Chondrocyte (in vitro differentiated cells): ENCODE data around the gene L3MBTL4. TPM values are rescaled to one million over a fixed set of nuclear protein-coding genes. Genes with fewer than 3 reads are reported as not detected.
"Not testable (repeated sequence)": the region's sequence is repeated elsewhere in the genome, so short reads cannot be mapped to it uniquely, and the experiment has no call there.

ENCODE experiments used
- DNase-seq: peaks from one replicate; pipeline ENCODE4 v3.0.0; 2021; ENCODE audit warnings: mixed read lengths, low spot score
- H3K27ac Mint-ChIP-seq: one replicate; pipeline ENCODE4 v1.8.0; 2021; ENCODE audit warnings: mild to moderate bottlenecking, moderate library complexity, mixed read lengths; ENCODE audit not compliant: unreplicated experiment
- H3K27me3 Mint-ChIP-seq: 2 replicates; pipeline ENCODE4 v1.8.0; 2021; ENCODE audit warnings: low read depth, mixed read lengths
- H3K36me3 Mint-ChIP-seq: 2 replicates; pipeline ENCODE4 v1.8.0; 2021; ENCODE audit warnings: low read depth, mixed read lengths
- H3K4me1 Mint-ChIP-seq: 2 replicates; pipeline ENCODE4 v1.8.0; 2021; ENCODE audit warnings: low read depth, mild to moderate bottlenecking, mixed read lengths
- H3K4me3 Mint-ChIP-seq: one replicate; pipeline ENCODE4 v1.8.0; 2021; ENCODE audit warnings: mild to moderate bottlenecking, moderate library complexity, mixed read lengths; ENCODE audit not compliant: unreplicated experiment
- H3K9me3 Mint-ChIP-seq: 2 replicates; pipeline ENCODE4 v1.8.0; 2021; ENCODE audit warnings: low read depth, mixed read lengths
- total RNA-seq: library from RNA; stranded (reverse); gene quantifications from 3 replicates; pipeline ENCODE4 v1.2.1, GENCODE V29; 2021
- TF ChIP-seq, protein P1 (sequence below): fragments of 200-600 bp; sonication (generic); IDR thresholded peaks from 2 replicates; pipeline ENCODE4 v1.5.0; 2021; ENCODE audit warnings: antibody characterized with exemption, mild to moderate bottlenecking, moderate library complexity

Gene L3MBTL4
- total RNA-seq, 1 donor from 2014 or later: 1.0 TPM

DNA sequence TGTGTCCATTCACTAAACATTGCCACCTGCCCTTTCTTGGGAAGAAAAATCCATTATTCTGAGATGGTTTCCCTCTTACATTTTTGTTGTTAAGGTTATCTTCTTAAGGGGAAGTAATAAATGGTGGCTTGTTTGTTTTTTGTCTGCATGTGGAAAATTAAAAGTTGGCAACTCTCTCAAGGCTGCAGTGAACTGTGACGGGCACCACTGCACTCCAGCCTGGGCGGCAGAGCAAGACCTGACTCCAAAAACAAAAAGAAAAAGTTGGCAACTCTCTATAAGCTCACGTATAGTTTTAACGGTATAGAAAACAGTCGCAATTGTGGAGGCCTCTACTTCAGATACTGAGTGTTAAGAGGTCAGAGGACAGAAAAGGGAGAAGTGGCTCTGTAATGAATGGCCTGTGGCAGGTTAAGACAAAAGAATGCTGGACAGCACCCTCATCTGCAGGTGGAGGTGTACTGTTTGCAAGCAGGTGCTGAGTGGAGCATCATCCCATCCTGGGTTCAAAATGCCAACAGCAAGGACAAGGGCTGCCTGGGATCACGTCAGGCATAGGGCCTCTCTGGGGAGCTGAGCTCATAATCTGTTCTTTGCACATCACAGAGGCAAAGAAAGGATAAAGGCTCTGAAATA lies 16.7 kb downstream of the L3MBTL4 start:
- TF ChIP-seq, protein P1, sequence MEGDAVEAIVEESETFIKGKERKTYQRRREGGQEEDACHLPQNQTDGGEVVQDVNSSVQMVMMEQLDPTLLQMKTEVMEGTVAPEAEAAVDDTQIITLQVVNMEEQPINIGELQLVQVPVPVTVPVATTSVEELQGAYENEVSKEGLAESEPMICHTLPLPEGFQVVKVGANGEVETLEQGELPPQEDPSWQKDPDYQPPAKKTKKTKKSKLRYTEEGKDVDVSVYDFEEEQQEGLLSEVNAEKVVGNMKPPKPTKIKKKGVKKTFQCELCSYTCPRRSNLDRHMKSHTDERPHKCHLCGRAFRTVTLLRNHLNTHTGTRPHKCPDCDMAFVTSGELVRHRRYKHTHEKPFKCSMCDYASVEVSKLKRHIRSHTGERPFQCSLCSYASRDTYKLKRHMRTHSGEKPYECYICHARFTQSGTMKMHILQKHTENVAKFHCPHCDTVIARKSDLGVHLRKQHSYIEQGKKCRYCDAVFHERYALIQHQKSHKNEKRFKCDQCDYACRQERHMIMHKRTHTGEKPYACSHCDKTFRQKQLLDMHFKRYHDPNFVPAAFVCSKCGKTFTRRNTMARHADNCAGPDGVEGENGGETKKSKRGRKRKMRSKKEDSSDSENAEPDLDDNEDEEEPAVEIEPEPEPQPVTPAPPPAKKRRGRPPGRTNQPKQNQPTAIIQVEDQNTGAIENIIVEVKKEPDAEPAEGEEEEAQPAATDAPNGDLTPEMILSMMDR: no peak
- H3K36me3 Mint-ChIP-seq: no peaks in the 10 kb centered on the region
- H3K9me3 Mint-ChIP-seq: no peaks in the 10 kb centered on the region
- H3K4me1 Mint-ChIP-seq: peaks cover 9% of the 10 kb centered on the region
- no peak overlapping the region for H3K4me3 Mint-ChIP-seq
- no peak overlapping the region for H3K27ac Mint-ChIP-seq
- H3K27me3 Mint-ChIP-seq: peaks cover 3% of the 10 kb centered on the region
- no peak for DNase-seq

DNA sequence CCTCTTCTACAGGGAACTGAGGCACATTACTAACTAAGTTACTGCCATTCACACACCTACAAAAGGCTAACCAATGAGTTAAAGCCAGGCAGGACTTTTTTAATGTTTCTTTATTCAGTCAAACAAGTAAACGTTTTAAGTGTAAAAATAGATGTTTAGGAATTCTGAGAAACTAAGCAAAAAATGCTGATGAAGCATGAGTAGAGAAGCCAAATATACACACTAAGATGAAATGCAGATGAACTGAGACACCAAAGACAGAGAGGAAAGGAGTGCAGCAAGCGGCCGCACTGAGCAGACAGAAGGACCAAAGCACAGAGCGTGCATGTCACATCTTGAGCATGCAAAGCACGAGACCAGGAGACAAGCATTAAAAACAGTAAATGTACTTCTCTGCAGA lies 17.9 kb downstream of the L3MBTL4 start:
- no peak overlapping the region for H3K27ac Mint-ChIP-seq
- peaks cover 6% of the 10 kb centered on the region for H3K9me3 Mint-ChIP-seq
- peaks cover 3% of the 10 kb centered on the region for H3K27me3 Mint-ChIP-seq
- no peak for DNase-seq
- H3K36me3 Mint-ChIP-seq: peaks cover 1% of the 10 kb centered on the region
- TF ChIP-seq, protein P1: no peak
- no peak overlapping the region for H3K4me3 Mint-ChIP-seq
- H3K4me1 Mint-ChIP-seq: peaks cover 9% of the 10 kb centered on the region

DNA sequence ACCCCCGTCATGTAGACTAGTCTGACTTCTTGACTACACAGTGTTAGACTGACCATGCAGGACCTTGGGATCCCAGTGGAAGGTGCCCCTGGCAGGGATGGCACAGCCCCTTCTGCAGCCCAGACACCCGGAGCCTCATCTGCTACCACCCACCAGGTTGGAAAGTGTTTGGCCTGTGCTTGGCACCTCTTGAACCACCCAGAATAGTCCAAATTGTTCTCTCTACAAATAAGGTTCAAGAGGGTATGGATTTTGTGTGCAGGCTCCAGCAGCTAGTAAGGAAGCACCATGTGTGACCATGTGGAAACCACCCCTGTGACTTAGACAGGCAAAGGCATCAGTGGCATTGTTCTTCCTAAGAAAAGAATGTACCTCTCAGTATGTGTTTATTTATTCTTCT lies 18.4 kb downstream of the L3MBTL4 start:
- H3K4me3 Mint-ChIP-seq: no peak overlapping the region
- H3K27ac Mint-ChIP-seq: no peak overlapping the region
- peaks cover 2% of the 10 kb centered on the region for H3K27me3 Mint-ChIP-seq
- H3K4me1 Mint-ChIP-seq: peaks cover 4% of the 10 kb centered on the region
- peaks cover 11% of the 10 kb centered on the region for H3K9me3 Mint-ChIP-seq
- no peak for DNase-seq
- H3K36me3 Mint-ChIP-seq: peaks cover 6% of the 10 kb centered on the region
- TF ChIP-seq, protein P1: no peak

DNA sequence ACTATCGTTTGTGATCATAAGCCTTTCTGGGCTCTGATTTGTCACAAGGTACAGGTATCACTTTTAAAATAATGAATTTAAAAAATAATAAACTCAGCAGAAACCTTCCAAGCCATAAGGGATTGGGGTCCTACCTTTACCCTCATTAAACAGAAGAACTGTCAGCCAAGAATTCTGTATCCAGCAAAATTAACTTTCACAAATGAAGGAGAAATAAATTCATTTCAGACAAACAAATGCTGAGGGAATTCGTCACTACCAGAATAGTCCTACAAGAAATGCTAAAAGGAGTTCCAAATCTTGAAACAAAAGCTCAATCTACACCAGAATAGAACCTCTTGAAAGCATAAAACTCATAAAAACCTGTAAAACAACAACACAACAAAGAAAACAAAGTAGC lies 25.7 kb downstream of the L3MBTL4 start:
- Mint-ChIP-seq H3K36me3 (peaks cover 11% of the 10 kb centered on the region), H3K27me3 (peaks cover 2% of the 10 kb centered on the region), H3K4me1 (no peaks in the 10 kb centered on the region), H3K27ac (no peak overlapping the region), H3K4me3 (no peak overlapping the region), H3K9me3 (peaks cover 26% of the 10 kb centered on the region)
- no peak for DNase-seq
- TF ChIP-seq, protein P1: no peak

DNA sequence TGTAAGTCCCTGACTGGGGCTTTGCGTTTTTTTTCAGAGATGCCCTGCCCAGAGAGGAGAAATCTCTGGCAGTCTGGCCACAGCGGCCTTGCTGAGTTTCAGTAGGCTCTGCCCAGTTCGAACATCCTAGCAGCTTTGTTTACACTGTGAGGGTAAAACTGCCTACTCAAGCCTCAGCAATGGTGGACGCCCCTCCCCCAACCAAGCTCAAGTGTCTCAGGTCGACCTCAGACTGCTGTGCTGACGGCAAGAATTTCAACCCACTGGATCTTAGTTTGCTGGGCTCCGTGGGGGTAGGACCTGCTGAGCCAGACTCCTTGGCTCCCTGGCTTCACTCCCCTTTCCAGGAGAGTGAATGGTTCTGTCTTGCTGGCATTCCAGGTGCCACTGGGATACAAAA lies 31.7 kb downstream of the L3MBTL4 start:
- Mint-ChIP-seq H3K27ac (no peak overlapping the region), H3K36me3 (peaks cover 3% of the 10 kb centered on the region)

DNA sequence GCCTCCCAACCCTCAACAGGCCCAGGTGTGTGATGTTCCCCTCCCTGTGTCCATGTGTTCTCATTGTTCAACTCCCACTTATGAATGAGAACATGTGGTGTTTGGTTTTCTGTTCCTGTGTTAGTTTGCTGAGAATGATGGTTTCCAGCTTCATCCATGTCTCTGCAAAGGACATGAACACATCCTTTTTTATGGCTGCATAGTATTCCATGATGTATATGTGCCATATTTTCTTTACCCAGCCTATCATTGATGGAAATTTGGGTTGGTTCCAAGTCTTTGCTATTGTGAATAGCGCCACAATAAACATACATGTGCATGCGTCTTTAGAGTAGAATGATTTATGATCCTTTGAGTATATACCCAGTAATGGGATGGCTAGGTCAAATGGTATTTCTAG lies 37.2 kb downstream of the L3MBTL4 start:
- not testable (repeated sequence) for H3K36me3 Mint-ChIP-seq, DNase-seq, H3K4me1 Mint-ChIP-seq, H3K27ac Mint-ChIP-seq, H3K4me3 Mint-ChIP-seq
- peaks cover 17% of the 10 kb centered on the region for H3K27me3 Mint-ChIP-seq
- peaks cover 11% of the 10 kb centered on the region for H3K9me3 Mint-ChIP-seq

More for the DNA sequence above, 31.7 kb downstream of the L3MBTL4 start:
- TF ChIP-seq, protein P1: no peak
- Mint-ChIP-seq H3K4me3 (no peak overlapping the region), H3K4me1 (peaks cover 7% of the 10 kb centered on the region), H3K9me3 (peaks cover 11% of the 10 kb centered on the region), H3K27me3 (peaks cover 12% of the 10 kb centered on the region)
- no peak for DNase-seq
